ENCODE data around the gene CMTM1. TPM values are rescaled to one million over a fixed set of nuclear protein-coding genes. Genes with fewer than 3 reads are reported as not detected.
A peak's percentile ranks its signal among the peaks of the same experiment; 100 is the strongest.
"Not testable (repeated sequence)": the region's sequence is repeated elsewhere in the genome, so short reads cannot be mapped to it uniquely, and the experiment has no call there.

CMTM1 gene
- total RNA-seq, 1 donor from 2014 or later: 8.4 TPM

GRCh38 chr16:66605177-66605978, 39.1 kb downstream of the CMTM1 start:
- peak; percentile 55 for ATAC-seq

GRCh38 chr16:66605979-66606751, 39.9 kb downstream of the CMTM1 start:
- TF ChIP-seq, protein P1, sequence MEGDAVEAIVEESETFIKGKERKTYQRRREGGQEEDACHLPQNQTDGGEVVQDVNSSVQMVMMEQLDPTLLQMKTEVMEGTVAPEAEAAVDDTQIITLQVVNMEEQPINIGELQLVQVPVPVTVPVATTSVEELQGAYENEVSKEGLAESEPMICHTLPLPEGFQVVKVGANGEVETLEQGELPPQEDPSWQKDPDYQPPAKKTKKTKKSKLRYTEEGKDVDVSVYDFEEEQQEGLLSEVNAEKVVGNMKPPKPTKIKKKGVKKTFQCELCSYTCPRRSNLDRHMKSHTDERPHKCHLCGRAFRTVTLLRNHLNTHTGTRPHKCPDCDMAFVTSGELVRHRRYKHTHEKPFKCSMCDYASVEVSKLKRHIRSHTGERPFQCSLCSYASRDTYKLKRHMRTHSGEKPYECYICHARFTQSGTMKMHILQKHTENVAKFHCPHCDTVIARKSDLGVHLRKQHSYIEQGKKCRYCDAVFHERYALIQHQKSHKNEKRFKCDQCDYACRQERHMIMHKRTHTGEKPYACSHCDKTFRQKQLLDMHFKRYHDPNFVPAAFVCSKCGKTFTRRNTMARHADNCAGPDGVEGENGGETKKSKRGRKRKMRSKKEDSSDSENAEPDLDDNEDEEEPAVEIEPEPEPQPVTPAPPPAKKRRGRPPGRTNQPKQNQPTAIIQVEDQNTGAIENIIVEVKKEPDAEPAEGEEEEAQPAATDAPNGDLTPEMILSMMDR (IDR thresholded peaks at IDR 0.05): no peak
- Histone ChIP-seq H3K9me3 (no peaks in the 10 kb centered on the region), H3K27me3 (no peaks in the 10 kb centered on the region), H3K4me1 (peaks cover 15% of the 10 kb centered on the region), H3K4me3 (peak overlapping the region; percentile 78), H3K27ac (peak overlapping the region; percentile 89), H3K36me3 (peaks cover 16% of the 10 kb centered on the region)
- DNase-seq: no peak
- intact Hi-C loops (cut with DNase I): no loop called here
- ATAC-seq: no peak

More at GRCh38 chr16:66605177-66605978, 39.1 kb downstream of the CMTM1 start:
- peaks cover 15% of the 10 kb centered on the region for H3K4me1 ChIP-seq
- DNase-seq: peak; percentile 84
- TF ChIP-seq, protein P1 (IDR thresholded peaks at IDR 0.05): no peak
- intact Hi-C loops (cut with DNase I): no loop called here
- H3K36me3 ChIP-seq: peaks cover 8% of the 10 kb centered on the region
- H3K27ac ChIP-seq: peak overlapping the region; percentile 89
- H3K4me3 ChIP-seq: peak overlapping the region; percentile 78
- no peaks in the 10 kb centered on the region for H3K27me3 ChIP-seq
- no peaks in the 10 kb centered on the region for H3K9me3 ChIP-seq

DNA sequence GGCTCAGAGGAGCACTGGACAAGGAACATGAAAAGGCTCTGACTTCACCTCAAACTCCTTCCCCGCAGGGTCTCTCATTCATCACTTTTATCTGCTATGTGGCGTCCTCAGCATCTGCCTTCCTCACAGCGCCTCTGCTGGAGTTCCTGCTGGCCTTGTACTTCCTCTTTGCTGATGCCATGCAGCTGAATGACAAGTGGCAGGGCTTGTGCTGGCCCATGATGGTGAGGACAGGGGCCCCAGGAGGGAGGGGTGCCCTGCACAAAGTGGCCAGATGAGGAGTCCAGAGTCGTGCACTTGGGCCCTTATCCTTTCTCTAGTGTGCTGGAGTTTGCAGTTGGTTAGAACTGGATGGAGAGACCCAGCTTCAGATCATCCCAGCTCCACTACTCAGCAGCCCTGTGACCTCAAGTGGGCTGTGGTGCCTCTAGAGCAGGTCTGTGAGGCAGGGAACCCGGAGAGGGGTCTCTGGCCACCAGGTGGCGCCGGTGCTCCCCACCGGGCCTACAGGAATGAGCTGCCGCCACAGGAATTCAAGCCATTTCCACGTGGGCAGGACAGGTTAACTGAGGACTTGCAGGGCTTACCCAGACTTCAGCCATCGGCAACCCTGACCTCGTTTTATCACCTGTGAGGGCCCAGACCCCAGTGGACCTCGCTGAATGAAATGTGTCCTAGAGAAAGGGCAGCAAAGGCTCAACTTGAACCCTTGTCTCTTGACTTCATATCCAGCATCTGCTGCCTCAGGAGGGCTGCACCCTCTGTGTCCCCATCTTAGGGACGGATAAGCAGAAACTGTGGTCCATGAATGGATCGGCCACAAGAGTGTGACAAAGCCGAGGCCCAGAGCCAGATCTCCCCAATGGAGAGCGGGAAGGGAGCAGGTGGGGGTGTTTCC, 42.3 kb downstream of the CMTM1 start:
- Histone ChIP-seq H3K4me3 (no peak overlapping the region), H3K27me3 (no peaks in the 10 kb centered on the region), H3K27ac (no peak overlapping the region), H3K36me3 (peaks cover 39% of the 10 kb centered on the region), H3K9me3 (no peaks in the 10 kb centered on the region), H3K4me1 (peaks cover 15% of the 10 kb centered on the region)
- TF ChIP-seq, protein P1 (IDR thresholded peaks at IDR 0.05): peak; percentile 89
- intact Hi-C loops (cut with DNase I): no loop called here
- DNase-seq (peak; percentile 93), ATAC-seq (peak; percentile 79)

DNA sequence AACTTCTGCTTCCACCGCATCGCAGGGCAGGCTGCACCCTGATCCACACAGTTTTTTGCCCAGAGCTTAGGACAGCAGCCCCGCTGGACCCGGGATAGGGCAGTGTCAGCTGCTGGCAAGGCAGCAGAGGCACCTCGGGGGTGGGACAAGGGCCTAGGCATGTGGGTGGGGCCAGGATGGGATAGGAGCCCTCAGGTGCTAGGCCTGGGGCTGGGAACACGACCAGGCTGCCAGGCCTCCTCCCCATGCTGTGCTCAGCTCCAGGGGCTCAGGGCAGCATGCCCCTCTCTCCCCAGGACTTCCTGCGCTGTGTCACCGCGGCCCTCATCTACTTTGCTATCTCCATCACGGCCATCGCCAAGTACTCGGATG, 42.9 kb downstream of the CMTM1 start:
- Histone ChIP-seq H3K4me1 (peaks cover 15% of the 10 kb centered on the region), H3K27ac (no peak overlapping the region), H3K27me3 (no peaks in the 10 kb centered on the region), H3K4me3 (no peak overlapping the region), H3K9me3 (no peaks in the 10 kb centered on the region), H3K36me3 (peaks cover 45% of the 10 kb centered on the region)
- intact Hi-C loops (cut with DNase I): no loop called here
- no peak for ATAC-seq
- TF ChIP-seq, protein P1 (IDR thresholded peaks at IDR 0.05): no peak
- DNase-seq: no peak

DNA sequence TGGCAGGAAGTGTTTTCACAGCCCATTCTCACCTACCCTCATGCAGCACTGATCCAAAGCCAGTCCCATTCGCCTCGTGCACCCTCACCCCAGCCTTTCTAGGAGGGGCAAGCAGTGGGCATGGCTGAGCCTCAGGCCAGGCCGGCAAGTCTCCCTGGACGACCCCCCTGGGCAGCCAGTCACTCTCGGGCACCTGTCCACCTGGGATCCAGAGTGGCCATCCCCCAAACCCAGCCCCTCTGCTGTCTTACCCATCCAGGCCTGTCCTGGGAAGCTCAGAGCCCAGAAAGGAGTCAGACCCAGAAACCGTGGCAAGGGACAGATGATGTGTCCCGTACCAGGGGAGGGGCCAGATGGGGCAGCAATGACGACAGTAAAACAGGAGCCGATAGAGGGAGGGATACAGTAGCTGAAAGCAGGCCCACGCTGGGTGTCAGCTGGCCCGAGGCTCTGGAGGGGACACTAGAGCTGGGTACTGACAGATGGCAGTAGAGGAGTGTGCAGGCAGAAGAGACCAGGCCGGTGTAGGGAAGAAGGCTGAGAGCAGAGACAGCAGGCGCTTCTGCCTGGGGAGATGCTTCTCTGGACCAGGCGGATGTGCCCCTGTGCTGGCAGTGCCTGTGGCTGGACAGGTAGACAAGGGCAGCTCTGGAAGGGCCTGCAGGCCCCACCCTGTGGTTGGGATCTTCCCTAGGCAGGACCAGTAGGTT, 44.0 kb downstream of the CMTM1 start:
- Histone ChIP-seq H3K4me1 (peaks cover 15% of the 10 kb centered on the region), H3K27ac (no peak overlapping the region), H3K4me3 (no peak overlapping the region), H3K27me3 (no peaks in the 10 kb centered on the region), H3K36me3 (peaks cover 57% of the 10 kb centered on the region), H3K9me3 (no peaks in the 10 kb centered on the region)
- TF ChIP-seq, protein P1 (IDR thresholded peaks at IDR 0.05): no peak
- DNase-seq (no peak), ATAC-seq (no peak)
- intact Hi-C loops (cut with DNase I): no loop called here

DNA sequence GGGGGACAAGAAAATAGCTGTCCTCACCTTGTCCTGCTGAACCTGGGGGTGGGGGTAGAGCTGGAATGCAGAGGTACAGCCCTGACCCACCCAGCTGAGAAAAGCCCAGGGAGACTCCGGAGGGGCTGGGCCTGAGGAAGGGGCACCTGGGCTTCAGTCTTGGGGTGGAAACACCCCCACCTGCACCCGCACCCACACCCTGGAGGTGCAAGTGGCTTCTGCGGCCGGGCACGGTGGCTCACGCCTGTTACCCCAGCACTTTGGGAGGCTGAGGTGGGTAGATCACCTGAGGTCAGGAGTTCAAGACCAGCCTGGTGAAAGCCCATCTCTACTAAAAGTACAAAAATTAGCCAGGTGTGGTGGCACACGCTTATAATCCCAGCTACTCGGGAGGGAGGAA, 45.7 kb downstream of the CMTM1 start:
- intact Hi-C loops (cut with DNase I); H3K27ac ChIP-seq; ATAC-seq; H3K9me3 ChIP-seq; H3K4me3 ChIP-seq; DNase-seq; H3K27me3 ChIP-seq; H3K4me1 ChIP-seq: not testable (repeated sequence)
- H3K36me3 ChIP-seq: peaks cover 57% of the 10 kb centered on the region

Data from upper lobe of right lung (tissue), 1 donor.